ENCODE measurements around the gene LIPC.

DNA sequence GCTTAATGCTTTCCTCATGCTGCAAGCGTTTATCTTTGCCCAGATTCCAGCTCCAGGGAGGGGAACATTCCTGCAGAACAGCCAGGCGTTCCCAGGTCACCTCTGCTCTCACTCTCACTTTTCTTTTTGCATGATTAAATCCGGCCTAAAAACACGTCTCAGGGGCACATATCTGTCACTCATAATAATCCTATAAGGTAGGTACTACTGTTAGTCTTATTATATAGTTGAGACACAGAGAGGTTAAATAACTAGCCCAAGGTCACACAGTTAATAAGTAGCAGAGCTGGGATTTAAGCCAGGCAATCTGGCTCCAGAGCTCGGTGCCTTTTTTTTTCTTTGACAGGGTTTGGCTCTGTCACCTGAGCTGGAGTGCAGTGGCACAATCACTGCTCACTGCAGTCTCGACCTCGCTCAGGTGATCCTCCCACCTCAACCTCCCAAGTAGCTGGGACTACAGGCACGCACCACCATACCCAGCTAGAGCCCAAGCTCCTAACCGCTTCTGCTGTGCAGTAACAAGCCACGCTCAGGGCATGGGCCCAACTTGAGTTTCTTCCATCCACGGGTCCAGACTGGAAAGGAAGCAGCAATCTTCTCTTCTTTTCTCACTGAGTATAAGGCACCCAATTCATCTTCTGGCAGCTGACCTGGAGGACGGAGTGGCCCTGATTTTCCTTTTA, 96.5 kb downstream of the LIPC start:
- TF ChIP-seq, protein P1, sequence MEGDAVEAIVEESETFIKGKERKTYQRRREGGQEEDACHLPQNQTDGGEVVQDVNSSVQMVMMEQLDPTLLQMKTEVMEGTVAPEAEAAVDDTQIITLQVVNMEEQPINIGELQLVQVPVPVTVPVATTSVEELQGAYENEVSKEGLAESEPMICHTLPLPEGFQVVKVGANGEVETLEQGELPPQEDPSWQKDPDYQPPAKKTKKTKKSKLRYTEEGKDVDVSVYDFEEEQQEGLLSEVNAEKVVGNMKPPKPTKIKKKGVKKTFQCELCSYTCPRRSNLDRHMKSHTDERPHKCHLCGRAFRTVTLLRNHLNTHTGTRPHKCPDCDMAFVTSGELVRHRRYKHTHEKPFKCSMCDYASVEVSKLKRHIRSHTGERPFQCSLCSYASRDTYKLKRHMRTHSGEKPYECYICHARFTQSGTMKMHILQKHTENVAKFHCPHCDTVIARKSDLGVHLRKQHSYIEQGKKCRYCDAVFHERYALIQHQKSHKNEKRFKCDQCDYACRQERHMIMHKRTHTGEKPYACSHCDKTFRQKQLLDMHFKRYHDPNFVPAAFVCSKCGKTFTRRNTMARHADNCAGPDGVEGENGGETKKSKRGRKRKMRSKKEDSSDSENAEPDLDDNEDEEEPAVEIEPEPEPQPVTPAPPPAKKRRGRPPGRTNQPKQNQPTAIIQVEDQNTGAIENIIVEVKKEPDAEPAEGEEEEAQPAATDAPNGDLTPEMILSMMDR (IDR thresholded peaks at IDR 0.05; ENCODE audit: borderline replicate concordance, extremely low read depth, low read length, poor library complexity, severe bottlenecking): no peak
- no peak for TF ChIP-seq EZH2 (IDR thresholded peaks at IDR 0.05; ENCODE audit: borderline replicate concordance, low read depth, low read length, severe bottlenecking)

All from DND-41 (cell line).